Activated naive CD4-positive, alpha-beta T cell treated with anti-CD3 and anti-CD28 coated beads for 36 hours (primary cell): Measurements from ENCODE around the gene FAM180B. TPM values are rescaled to one million over a fixed set of nuclear protein-coding genes. Genes with fewer than 3 reads are reported as not detected.
"Not testable (repeated sequence)": the region's sequence is repeated elsewhere in the genome, so short reads cannot be mapped to it uniquely, and the experiment has no call there.

Experiments
- CTCF ChIA-PET: fragments of 350-600 bp; sonication (Branson Sonifier 250); formaldehyde crosslinking; loops from one replicate; lab custom pipeline; 2021; ENCODE audit warnings: antibody characterized with exemption; lab: Charles Lee
- DNase-seq: peaks from one replicate; pipeline ENCODE4 v3.0.0-alpha.2; 2020
- H3K27ac Mint-ChIP-seq: one replicate; pipeline ENCODE4 v1.8.0; 2021; ENCODE audit warnings: mild to moderate bottlenecking, mixed read lengths
- H3K27me3 Mint-ChIP-seq: one replicate; pipeline ENCODE4 v1.8.0; 2021; ENCODE audit warnings: low read depth, mixed read lengths
- H3K36me3 Mint-ChIP-seq: one replicate; pipeline ENCODE4 v1.8.0; 2021; ENCODE audit warnings: low read depth, mixed read lengths
- H3K4me1 Mint-ChIP-seq: one replicate; pipeline ENCODE4 v1.8.0; 2021; ENCODE audit warnings: low read depth, mixed read lengths
- H3K4me3 Mint-ChIP-seq: one replicate; pipeline ENCODE4 v1.8.0; 2021; ENCODE audit warnings: mild to moderate bottlenecking, moderate library complexity, mixed read lengths
- H3K9me3 Mint-ChIP-seq: one replicate; pipeline ENCODE4 v1.8.0; 2021; ENCODE audit warnings: mixed read lengths
- intact Hi-C: fragments of 100-400 bp; cut with micrococcal nuclease; formaldehyde crosslinking; loops from one replicate; pipeline ENCODE4 v1.15.1; 2023
- total RNA-seq, 2 experiments: library from RNA; stranded (reverse); gene quantifications; one replicate each; pipeline ENCODE4 v1.2.3, GENCODE V29; 2021

The FAM180B gene
- total RNA-seq, result not detected

GRCh38 chr11:47586098-47586855 is at the start of gene FAM180B:
Gene FAM180B (plus strand): TSS chr11:47586678. CDS start chr11:47586769, 91 bp downstream.
- Mint-ChIP-seq H3K4me3 (no peak within 1 kb of the TSS), H3K4me1 (peaks cover 4% of the 10 kb centered on the region), H3K27ac (no peak within 1 kb of the TSS), H3K9me3 (no peaks in the 10 kb centered on the region), H3K36me3 (peaks cover 27% of the 10 kb centered on the region), H3K27me3 (no peaks in the 10 kb centered on the region)
- no peak for DNase-seq
- CTCF ChIA-PET, result interaction anchor here (0.6 to 0.8 kb wide), 2 partner anchors 10 to 29 kb away, joined by 3 to 5 read pairs; no protein-coding TSS in a partner anchor
- intact Hi-C loops, result no loop called here

DNA sequence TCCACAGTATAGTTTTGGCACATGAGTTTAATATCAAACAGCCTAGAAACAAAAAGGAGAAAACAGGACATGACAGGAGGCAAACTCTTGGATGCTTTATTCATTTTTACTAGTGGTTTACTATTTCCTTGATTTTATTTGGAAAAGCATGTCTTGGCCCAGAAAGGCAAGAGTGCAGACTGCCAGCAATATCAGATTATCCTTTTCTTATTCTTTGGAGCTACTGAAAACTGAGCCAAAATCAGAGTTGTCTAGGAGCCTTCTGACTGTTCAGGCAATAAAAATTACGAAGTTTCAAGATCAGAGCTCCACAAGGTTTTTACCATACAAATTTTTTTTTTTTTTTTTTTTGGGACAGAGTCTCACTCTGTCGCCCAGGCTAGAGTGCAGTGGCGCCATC is 49.6 kb upstream of the FAM180B start:
- H3K4me1 Mint-ChIP-seq, result peaks cover 62% of the 10 kb centered on the region
- CTCF ChIA-PET, result interaction anchor here (0.6 to 2.2 kb wide), 6 partner anchors 15 to 723 kb away, joined by 3 to 6 read pairs (median 3); partner anchors contain the start of gene CELF1
- intact Hi-C loops, result no loop called here

GRCh38 chr11:47538741-47539565 is 47.5 kb upstream of the FAM180B start:
- no peak overlapping the region for H3K4me3 Mint-ChIP-seq
- no peaks in the 10 kb centered on the region for H3K27me3 Mint-ChIP-seq
- H3K9me3 Mint-ChIP-seq, result no peaks in the 10 kb centered on the region
- H3K36me3 Mint-ChIP-seq, result peaks cover 15% of the 10 kb centered on the region
- no peak for DNase-seq
- peak overlapping the region; percentile 91 for H3K27ac Mint-ChIP-seq
- intact Hi-C loops, result no loop called here
- peaks cover 64% of the 10 kb centered on the region for H3K4me1 Mint-ChIP-seq
- CTCF ChIA-PET, result interaction anchor here (1.4 to 3.9 kb wide), 2 partner anchors 13 to 17 kb away, joined by 4 to 23 read pairs; partner anchors contain the start of gene CELF1

More for the DNA sequence above, 49.6 kb upstream of the FAM180B start:
- peaks cover 15% of the 10 kb centered on the region for H3K36me3 Mint-ChIP-seq
- DNase-seq, result no peak
- no peak overlapping the region for H3K4me3 Mint-ChIP-seq
- no peaks in the 10 kb centered on the region for H3K9me3 Mint-ChIP-seq
- no peak overlapping the region for H3K27ac Mint-ChIP-seq
- H3K27me3 Mint-ChIP-seq, result no peaks in the 10 kb centered on the region

DNA sequence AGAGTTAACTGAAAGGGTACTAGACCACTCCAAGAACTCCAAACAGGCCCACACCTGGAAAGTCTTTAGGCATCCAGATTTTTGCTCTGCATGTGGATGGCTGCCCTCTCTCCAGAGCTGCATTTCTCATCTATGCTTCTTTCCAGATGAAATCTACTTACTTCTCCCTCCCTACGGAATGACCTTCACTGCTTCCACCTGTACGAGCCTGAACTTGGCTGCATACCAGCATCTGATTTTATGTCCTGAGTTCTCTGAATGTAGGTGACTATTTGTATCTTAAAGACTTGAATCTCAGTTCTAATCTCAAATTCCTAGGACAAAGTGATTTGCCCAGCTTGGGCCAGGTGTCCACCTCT is 46.8 kb upstream of the FAM180B start:
- Mint-ChIP-seq H3K27ac (peak overlapping the region; percentile 91), H3K9me3 (no peaks in the 10 kb centered on the region), H3K4me3 (no peak overlapping the region), H3K4me1 (peaks cover 71% of the 10 kb centered on the region), H3K36me3 (peaks cover 15% of the 10 kb centered on the region), H3K27me3 (no peaks in the 10 kb centered on the region)
- no peak for DNase-seq
- CTCF ChIA-PET, result interaction anchor here (1.4 to 3.9 kb wide), 3 partner anchors 12 to 313 kb away, joined by 4 to 23 read pairs (median 4); partner anchors contain the start of gene CELF1
- intact Hi-C loops, result loop anchor here (1.0 kb wide), 6 partner anchors 13 to 228 kb away; partner anchors contain the start of gene FNBP4

GRCh38 chr11:47541070-47541469 is 45.4 kb upstream of the FAM180B start:
- H3K4me3 Mint-ChIP-seq, result peak overlapping the region; percentile 54
- DNase-seq, result no peak
- intact Hi-C loops, result no loop called here
- no peaks in the 10 kb centered on the region for H3K27me3 Mint-ChIP-seq
- no peaks in the 10 kb centered on the region for H3K9me3 Mint-ChIP-seq
- peak overlapping the region; percentile 91 for H3K27ac Mint-ChIP-seq
- H3K4me1 Mint-ChIP-seq, result peaks cover 66% of the 10 kb centered on the region
- peaks cover 11% of the 10 kb centered on the region for H3K36me3 Mint-ChIP-seq
- CTCF ChIA-PET, result interaction anchor here (0.6 to 3.9 kb wide), 4 partner anchors 10 to 312 kb away, joined by 3 to 23 read pairs (median 4); partner anchors contain the start of gene CELF1

GRCh38 chr11:47545298-47545697 is 41.2 kb upstream of the FAM180B start:
- intact Hi-C loops, result no loop called here
- H3K36me3 Mint-ChIP-seq, result peaks cover 16% of the 10 kb centered on the region
- no peaks in the 10 kb centered on the region for H3K9me3 Mint-ChIP-seq
- CTCF ChIA-PET, result no interaction called here
- H3K4me1 Mint-ChIP-seq, result peaks cover 73% of the 10 kb centered on the region
- H3K27me3 Mint-ChIP-seq, result no peaks in the 10 kb centered on the region
- DNase-seq, result no peak
- H3K27ac Mint-ChIP-seq, result no peak overlapping the region
- H3K4me3 Mint-ChIP-seq, result no peak overlapping the region

GRCh38 chr11:47546274-47546673 is 40.2 kb upstream of the FAM180B start:
- H3K9me3 Mint-ChIP-seq, H3K4me3 Mint-ChIP-seq, H3K27me3 Mint-ChIP-seq, intact Hi-C loops, DNase-seq, CTCF ChIA-PET: not testable (repeated sequence)
- Mint-ChIP-seq H3K36me3 (peaks cover 24% of the 10 kb centered on the region), H3K27ac (peak overlapping the region; percentile 41), H3K4me1 (peaks cover 73% of the 10 kb centered on the region)

GRCh38 chr11:47550288-47551047 is 36.0 kb upstream of the FAM180B start:
- peak overlapping the region; percentile 95 for H3K27ac Mint-ChIP-seq
- H3K27me3 Mint-ChIP-seq, result no peaks in the 10 kb centered on the region
- intact Hi-C loops, result loop anchor here (5.0 to 10.0 kb wide), 2 partner anchors 373 to 454 kb away; partner anchors contain the start of gene ARFGAP2
- H3K4me3 Mint-ChIP-seq, result peak overlapping the region; percentile 97
- CTCF ChIA-PET, result interaction anchor here (1.5 to 2.8 kb wide), 2 partner anchors 10 to 68 kb away, joined by 3 to 23 read pairs; no protein-coding TSS in a partner anchor
- no peaks in the 10 kb centered on the region for H3K9me3 Mint-ChIP-seq
- no peak for DNase-seq
- peaks cover 30% of the 10 kb centered on the region for H3K36me3 Mint-ChIP-seq
- peaks cover 54% of the 10 kb centered on the region for H3K4me1 Mint-ChIP-seq

- H3K9me3 Mint-ChIP-seq, result no peaks in the 10 kb centered on the region
- intact Hi-C loops, result loop anchor here (5.0 to 10.0 kb wide), 2 partner anchors 374 to 454 kb away; partner anchors contain the start of gene ARFGAP2
- H3K4me1 Mint-ChIP-seq, result peaks cover 54% of the 10 kb centered on the region
- H3K27ac Mint-ChIP-seq, result peak overlapping the region; percentile 95
- CTCF ChIA-PET, result interaction anchor here (0.7 to 2.9 kb wide), 6 partner anchors 10 to 68 kb away, joined by 3 to 23 read pairs (median 7); no protein-coding TSS in a partner anchor
- no peak for DNase-seq
- no peaks in the 10 kb centered on the region for H3K27me3 Mint-ChIP-seq
- peak overlapping the region; percentile 97 for H3K4me3 Mint-ChIP-seq
- peaks cover 30% of the 10 kb centered on the region for H3K36me3 Mint-ChIP-seq
Measured at GRCh38 chr11:47551086-47551485, 35.4 kb upstream of the FAM180B start.

DNA sequence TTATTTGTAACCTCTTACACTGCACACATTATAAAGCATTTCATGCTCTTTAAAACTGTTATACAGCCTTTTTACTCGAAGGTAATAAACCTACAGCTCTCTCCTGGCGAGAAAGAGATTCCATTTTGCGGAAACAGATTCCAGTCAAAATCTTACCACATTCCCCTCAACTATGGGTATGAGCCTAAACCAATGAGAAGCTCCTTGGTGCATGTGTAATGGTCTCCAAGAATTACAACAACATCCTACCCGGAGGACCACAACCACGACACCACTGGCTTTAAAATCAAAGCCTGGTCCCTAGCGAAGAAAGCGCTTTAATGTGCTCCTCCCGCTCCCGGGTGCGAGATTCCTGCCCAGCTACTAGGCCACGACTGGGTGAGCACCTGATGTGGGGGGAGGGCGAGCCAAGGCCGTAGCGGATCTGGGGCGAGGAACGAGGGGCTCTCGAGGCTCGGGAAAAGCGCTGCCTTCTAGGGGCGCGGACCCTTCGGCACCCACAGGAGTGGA is 34.4 kb upstream of the FAM180B start:
- intact Hi-C loops, result loop anchor here (1.0 to 10.0 kb wide), 4 partner anchors 12 to 453 kb away; partner anchors contain the start of genes ARFGAP2 and MADD
- H3K9me3 Mint-ChIP-seq, result no peaks in the 10 kb centered on the region
- H3K4me1 Mint-ChIP-seq, result peaks cover 47% of the 10 kb centered on the region
- peak overlapping the region; percentile 97 for H3K4me3 Mint-ChIP-seq
- peak; percentile 47 for DNase-seq
- CTCF ChIA-PET, result interaction anchor here (0.6 to 2.9 kb wide), 9 partner anchors 11 to 299 kb away, joined by 3 to 23 read pairs (median 5); no protein-coding TSS in a partner anchor
- H3K27me3 Mint-ChIP-seq, result no peaks in the 10 kb centered on the region
- H3K27ac Mint-ChIP-seq, result peak overlapping the region; percentile 95
- peaks cover 28% of the 10 kb centered on the region for H3K36me3 Mint-ChIP-seq
